ENCODE measurements around the gene GPC6. TPM values are rescaled to one million over a fixed set of nuclear protein-coding genes. Genes with fewer than 3 reads are reported as not detected.

The GPC6 gene
- total RNA-seq, 1 experiment from 2014 or later: 0.22 TPM

- TF ChIP-seq ZNF274 (IDR thresholded peaks at IDR 0.05; ENCODE audit: low read depth, low read length) (no peak), ELF1 (IDR thresholded peaks at IDR 0.05; ENCODE audit: borderline replicate concordance, low read depth) (no peak), FOSL1 (IDR thresholded peaks at IDR 0.05; ENCODE audit: low read depth) (no peak), REST (IDR thresholded peaks at IDR 0.05; ENCODE audit: low read depth) (no peak), EZH2 (IDR thresholded peaks at IDR 0.05) (no peak), SIN3A (IDR thresholded peaks at IDR 0.05; ENCODE audit: low read depth) (no peak), SP1 (IDR thresholded peaks at IDR 0.05; ENCODE audit: low read depth) (no peak)
Observed at GRCh38 chr13:94417294-94417693, 1190.7 kb downstream of the GPC6 start (continued).

GRCh38 chr13:94419304-94419924, 1192.8 kb downstream of the GPC6 start:
- CTCF ChIA-PET: no interaction called here
- TF ChIP-seq RAD21 (IDR thresholded peaks at IDR 0.05; ENCODE audit: low read depth) (no peak), EZH2 (IDR thresholded peaks at IDR 0.05) (no peak), CEBPB (IDR thresholded peaks at IDR 0.05; ENCODE audit: low read depth) (no peak), POLR2A (IDR thresholded peaks at IDR 0.05; ENCODE audit: borderline replicate concordance, extremely low read depth, insufficient read depth, insufficient read length) (no peak), YY1 (IDR thresholded peaks at IDR 0.05; ENCODE audit: extremely low read depth, insufficient replicate concordance, low read depth, low read length) (no peak), EGR1 (IDR thresholded peaks at IDR 0.05; ENCODE audit: low read depth) (no peak), EZH2phosphoT487 (IDR thresholded peaks at IDR 0.05; ENCODE audit: borderline replicate concordance) (no peak), JUND (IDR thresholded peaks at IDR 0.05) (no peak), SIN3A (IDR thresholded peaks at IDR 0.05; ENCODE audit: low read depth) (no peak), CBX3 (IDR thresholded peaks at IDR 0.05; ENCODE audit: low read depth) (no peak), ZNF274 (IDR thresholded peaks at IDR 0.05; ENCODE audit: low read depth, low read length) (no peak), REST (IDR thresholded peaks at IDR 0.05; ENCODE audit: low read depth) (no peak), ELF1 (IDR thresholded peaks at IDR 0.05; ENCODE audit: borderline replicate concordance, low read depth) (no peak)
- TF ChIP-seq, protein P1, sequence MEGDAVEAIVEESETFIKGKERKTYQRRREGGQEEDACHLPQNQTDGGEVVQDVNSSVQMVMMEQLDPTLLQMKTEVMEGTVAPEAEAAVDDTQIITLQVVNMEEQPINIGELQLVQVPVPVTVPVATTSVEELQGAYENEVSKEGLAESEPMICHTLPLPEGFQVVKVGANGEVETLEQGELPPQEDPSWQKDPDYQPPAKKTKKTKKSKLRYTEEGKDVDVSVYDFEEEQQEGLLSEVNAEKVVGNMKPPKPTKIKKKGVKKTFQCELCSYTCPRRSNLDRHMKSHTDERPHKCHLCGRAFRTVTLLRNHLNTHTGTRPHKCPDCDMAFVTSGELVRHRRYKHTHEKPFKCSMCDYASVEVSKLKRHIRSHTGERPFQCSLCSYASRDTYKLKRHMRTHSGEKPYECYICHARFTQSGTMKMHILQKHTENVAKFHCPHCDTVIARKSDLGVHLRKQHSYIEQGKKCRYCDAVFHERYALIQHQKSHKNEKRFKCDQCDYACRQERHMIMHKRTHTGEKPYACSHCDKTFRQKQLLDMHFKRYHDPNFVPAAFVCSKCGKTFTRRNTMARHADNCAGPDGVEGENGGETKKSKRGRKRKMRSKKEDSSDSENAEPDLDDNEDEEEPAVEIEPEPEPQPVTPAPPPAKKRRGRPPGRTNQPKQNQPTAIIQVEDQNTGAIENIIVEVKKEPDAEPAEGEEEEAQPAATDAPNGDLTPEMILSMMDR (IDR thresholded peaks at IDR 0.05 in 2 of 3, conservative IDR thresholded peaks at IDR 0.05 in 1 of 3; ENCODE audit: borderline replicate concordance in 1 of 3, insufficient read depth in 1 of 3, low read depth in 2 of 3, low read length in 2 of 3): no peak

More at GRCh38 chr13:94419304-94419924, 1192.8 kb downstream of the GPC6 start:
- Histone ChIP-seq H3K9me2 (ENCODE audit: insufficient read depth) (no peaks in the 10 kb centered on the region), H3K4me3 (replicated peaks in 1 of 2; ENCODE audit: low read depth in 1 of 2, low read length in 2 of 2) (no peak overlapping the region), H3K4me1 (ENCODE audit: control insufficient read depth in 1 of 2, insufficient read depth in 2 of 2, low read length in 2 of 2) (no peaks in the 10 kb centered on the region), H3K79me2 (ENCODE audit: insufficient read depth, low read length) (no peaks in the 10 kb centered on the region), H3K4me2 (ENCODE audit: low read length) (no peak overlapping the region), H3K36me3 (ENCODE audit: control insufficient read depth in 1 of 2, insufficient read depth in 2 of 2, low read length in 2 of 2) (no peaks in the 10 kb centered on the region), H3K9ac (ENCODE audit: low read length) (no peak overlapping the region), H3K27ac (ENCODE audit: low read depth, low read length) (no peak overlapping the region), H4K20me1 (ENCODE audit: insufficient read depth) (no peaks in the 10 kb centered on the region), H2AFZ (ENCODE audit: low read depth, low read length, poor library complexity, severe bottlenecking) (no peak overlapping the region), H3K27me3 (ENCODE audit: insufficient read depth, low read length) (no peaks in the 10 kb centered on the region), H3K9me3 (ENCODE audit: control insufficient read depth in 1 of 2, insufficient read depth in 1 of 2, low read depth in 1 of 2, low read length in 2 of 2) (no peaks in the 10 kb centered on the region)
- DNase-seq (ENCODE audit: low read depth, low spot score) (no peak), ATAC-seq (no peak)
- ChIA-PET RAD21 (ENCODE audit: low non-redundant PET in 1 of 2, low total read pairs in 2 of 2, uncharacterized antibody in 2 of 2, unreplicated experiment in 2 of 2) (no interaction called here), POLR2A (no interaction called here)
- BruUV-seq (replicated peaks): no TSS peak
- intact Hi-C loops (cut with micrococcal nuclease): no loop called here
